Peyer's patch (tissue), 4 donors: ENCODE data around the gene JAK1.

Source experiments
- CTCF ChIP-seq, 6 experiments: fragments of 450-650 bp in 4 of 6; fragments of 200-600 bp in 2 of 6; sonication (generic) in 1 of 6; IDR thresholded peaks; one replicate each; pipeline ENCODE4 v1.5.1; 2017 to 2019; ENCODE audit warnings: antibody characterized with exemption in 6 of 6, mild to moderate bottlenecking in 3 of 6, moderate library complexity in 1 of 6
- POLR2A ChIP-seq, 2 donors: fragments of 450-650 bp; IDR thresholded peaks; one replicate each; pipeline ENCODE4 v1.5.1; 2017; ENCODE audit warnings: antibody characterized with exemption in 2 of 2, mild to moderate bottlenecking in 2 of 2, moderate library complexity in 2 of 2

GRCh38 chr1:64893921-64894320 lies 72.4 kb downstream of the JAK1 start:
- TF ChIP-seq CTCF (IDR thresholded peaks at IDR 0.05) (no peak), POLR2A (IDR thresholded peaks at IDR 0.05) (no peak)
